PFSK-1 (cell line): ENCODE data around the gene ATF1.

ENCODE experiments used
- POLR2AphosphoS5 ChIP-seq: IDR thresholded peaks from 2 replicates; pipeline ENCODE4 v1.6.1; 2012; ENCODE audit warnings: low read depth, mild to moderate bottlenecking, control low read depth, low read length, moderate library complexity
- SIN3A ChIP-seq: IDR thresholded peaks from 2 replicates; pipeline ENCODE4 v1.6.1; 2012; ENCODE audit warnings: mild to moderate bottlenecking, low read length, moderate library complexity, borderline replicate concordance; ENCODE audit not compliant: insufficient read depth
- TAF1 ChIP-seq: IDR thresholded peaks from 2 replicates; pipeline ENCODE4 v1.6.1; 2012; ENCODE audit warnings: low read length, control low read depth, borderline replicate concordance; ENCODE audit not compliant: insufficient read depth

DNA sequence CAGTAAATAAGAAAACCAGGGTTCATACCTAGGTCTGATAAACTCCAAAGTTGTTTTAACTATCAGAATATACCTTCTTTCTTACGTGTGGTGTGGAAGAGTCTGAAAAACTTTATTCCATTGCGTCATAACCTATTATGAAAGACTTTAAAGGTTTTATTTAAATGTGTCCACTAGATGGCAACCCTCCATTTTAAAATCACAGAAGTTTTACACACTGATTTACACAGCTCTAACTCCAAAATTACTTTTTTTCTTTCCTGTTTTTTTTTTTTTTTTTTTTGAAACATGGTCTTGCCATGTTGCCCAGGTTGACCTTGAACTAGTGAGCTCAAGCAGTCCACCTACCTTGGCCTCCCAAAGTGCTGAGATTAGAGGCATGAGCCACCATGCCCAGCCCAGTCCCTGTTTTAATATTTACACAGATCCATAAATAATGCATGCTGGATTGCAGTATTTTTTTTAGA is 61.5 kb downstream of the ATF1 start:
- TF ChIP-seq TAF1, result no peak
- no peak for TF ChIP-seq POLR2AphosphoS5
- TF ChIP-seq SIN3A, result no peak
